ENCODE data around the gene FRAS1.

DNA sequence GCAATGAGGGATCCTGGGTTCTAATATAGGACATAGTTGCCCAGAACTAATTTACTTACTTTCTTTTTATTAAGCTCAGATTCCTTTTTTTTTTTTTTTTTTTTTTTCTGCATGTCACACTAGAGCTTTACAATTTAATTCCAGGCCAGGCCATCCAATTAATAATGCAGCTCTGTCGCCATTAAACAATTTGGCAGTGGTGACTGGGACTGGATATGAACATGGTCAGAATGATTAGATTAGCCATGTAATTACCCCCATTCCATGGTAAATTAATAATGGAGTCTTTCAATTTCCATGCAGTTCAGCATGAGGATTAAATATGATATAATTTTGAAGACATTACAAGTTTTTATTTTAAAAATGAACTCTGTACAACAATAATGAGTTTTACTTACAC lies 267.5 kb downstream of the FRAS1 start:
- TF ChIP-seq, protein P1, sequence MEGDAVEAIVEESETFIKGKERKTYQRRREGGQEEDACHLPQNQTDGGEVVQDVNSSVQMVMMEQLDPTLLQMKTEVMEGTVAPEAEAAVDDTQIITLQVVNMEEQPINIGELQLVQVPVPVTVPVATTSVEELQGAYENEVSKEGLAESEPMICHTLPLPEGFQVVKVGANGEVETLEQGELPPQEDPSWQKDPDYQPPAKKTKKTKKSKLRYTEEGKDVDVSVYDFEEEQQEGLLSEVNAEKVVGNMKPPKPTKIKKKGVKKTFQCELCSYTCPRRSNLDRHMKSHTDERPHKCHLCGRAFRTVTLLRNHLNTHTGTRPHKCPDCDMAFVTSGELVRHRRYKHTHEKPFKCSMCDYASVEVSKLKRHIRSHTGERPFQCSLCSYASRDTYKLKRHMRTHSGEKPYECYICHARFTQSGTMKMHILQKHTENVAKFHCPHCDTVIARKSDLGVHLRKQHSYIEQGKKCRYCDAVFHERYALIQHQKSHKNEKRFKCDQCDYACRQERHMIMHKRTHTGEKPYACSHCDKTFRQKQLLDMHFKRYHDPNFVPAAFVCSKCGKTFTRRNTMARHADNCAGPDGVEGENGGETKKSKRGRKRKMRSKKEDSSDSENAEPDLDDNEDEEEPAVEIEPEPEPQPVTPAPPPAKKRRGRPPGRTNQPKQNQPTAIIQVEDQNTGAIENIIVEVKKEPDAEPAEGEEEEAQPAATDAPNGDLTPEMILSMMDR (IDR thresholded peaks at IDR 0.05), result no peak
- no peak for TF ChIP-seq POLR2A (IDR thresholded peaks at IDR 0.05)

All from right lobe of liver (tissue), 4 donors.